Activated B cell treated with CpG ODN at 0.5 μM for 24 hours (primary cell): Measurements from ENCODE around the gene CTNNA2. TPM values are rescaled to one million over a fixed set of nuclear protein-coding genes. Genes with fewer than 3 reads are reported as not detected.

Experiments
- ATAC-seq: fragments of 200-7000 bp; cut with Tn5 transposase; one replicate; pipeline ENCODE4 v1.10.0; 2021; ENCODE audit warnings: low read depth, mild to moderate bottlenecking, moderate library complexity
- CTCF ChIA-PET: fragments of 350-600 bp; sonication (Branson Sonifier 250); formaldehyde crosslinking; loops from one replicate; lab custom pipeline; 2021; ENCODE audit warnings: antibody characterized with exemption; lab: Charles Lee
- POLR2A ChIA-PET: fragments of 350-600 bp; sonication (Branson Sonifier 250); formaldehyde crosslinking; loops from one replicate; lab custom pipeline; 2021; ENCODE audit warnings: antibody characterized with exemption; lab: Charles Lee
- DNase-seq: peaks from one replicate; pipeline ENCODE4 v3.0.0; 2022
- H3K27ac Mint-ChIP-seq: one replicate; pipeline ENCODE4 v1.8.0; 2020; ENCODE audit warnings: mixed read lengths
- H3K27me3 Mint-ChIP-seq: one replicate; pipeline ENCODE4 v1.8.0; 2021; ENCODE audit warnings: mixed read lengths
- H3K36me3 Mint-ChIP-seq: one replicate; pipeline ENCODE4 v1.8.0; 2021; ENCODE audit warnings: low read depth, mixed read lengths
- H3K4me1 Mint-ChIP-seq: one replicate; pipeline ENCODE4 v1.8.0; 2021; ENCODE audit warnings: mixed read lengths
- H3K4me3 Mint-ChIP-seq: one replicate; pipeline ENCODE4 v1.8.0; 2020; ENCODE audit warnings: mild to moderate bottlenecking, mixed read lengths
- H3K9me3 Mint-ChIP-seq: one replicate; pipeline ENCODE4 v1.8.0; 2020; ENCODE audit warnings: mixed read lengths
- CTCF ChIP-seq: fragments of 200-600 bp; IDR thresholded peaks from one replicate; pipeline ENCODE4 v1.8.0; 2022; ENCODE audit warnings: antibody characterized with exemption, mild to moderate bottlenecking
- intact Hi-C: fragments of 100-400 bp; cut with micrococcal nuclease; formaldehyde crosslinking; loops from one replicate; pipeline ENCODE4 v1.15.1; 2024
- total RNA-seq: library from RNA; stranded (reverse); gene quantifications from 2 replicates; pipeline ENCODE4 v1.2.3, GENCODE V29; 2022

Gene CTNNA2
- total RNA-seq, 1 donor from 2014 or later, result not detected

- Mint-ChIP-seq H3K9me3 (no peaks in the 10 kb centered on the region), H3K4me1 (no peaks in the 10 kb centered on the region), H3K36me3 (no peaks in the 10 kb centered on the region), H3K27ac (no peak overlapping the region), H3K27me3 (no peaks in the 10 kb centered on the region), H3K4me3 (no peak overlapping the region)
- intact Hi-C loops, result no loop called here
- ChIA-PET POLR2A (no interaction called here), CTCF (no interaction called here)
- TF ChIP-seq CTCF, result no peak
- DNase-seq, result no peak
- no peak for ATAC-seq
Measured at GRCh38 chr2:79984476-79984875, 471.6 kb downstream of the CTNNA2 start.

- no peak overlapping the region for H3K27ac Mint-ChIP-seq
- POLR2A ChIA-PET, result no interaction called here
- H3K9me3 Mint-ChIP-seq, result no peaks in the 10 kb centered on the region
- intact Hi-C loops, result no loop called here
- no peaks in the 10 kb centered on the region for H3K27me3 Mint-ChIP-seq
- CTCF ChIA-PET, result no interaction called here
- DNase-seq, result no peak
- no peaks in the 10 kb centered on the region for H3K4me1 Mint-ChIP-seq
- no peaks in the 10 kb centered on the region for H3K36me3 Mint-ChIP-seq
- TF ChIP-seq CTCF, result no peak
- no peak overlapping the region for H3K4me3 Mint-ChIP-seq
- no peak for ATAC-seq
Measured at GRCh38 chr2:79985145-79985544, 472.3 kb downstream of the CTNNA2 start.

- Mint-ChIP-seq H3K9me3 (no peaks in the 10 kb centered on the region), H3K36me3 (no peaks in the 10 kb centered on the region), H3K27me3 (no peaks in the 10 kb centered on the region), H3K4me3 (no peak overlapping the region), H3K27ac (no peak overlapping the region), H3K4me1 (no peaks in the 10 kb centered on the region)
- CTCF ChIA-PET, result no interaction called here
- intact Hi-C loops, result no loop called here
- no peak for TF ChIP-seq CTCF
- POLR2A ChIA-PET, result no interaction called here
- ATAC-seq (no peak), DNase-seq (no peak)
Measured at GRCh38 chr2:79985571-79985970, 472.7 kb downstream of the CTNNA2 start.

- H3K4me1 Mint-ChIP-seq, result no peaks in the 10 kb centered on the region
- POLR2A ChIA-PET, result no interaction called here
- H3K9me3 Mint-ChIP-seq, result no peaks in the 10 kb centered on the region
- ATAC-seq (no peak), DNase-seq (no peak)
- CTCF ChIA-PET, result no interaction called here
- H3K4me3 Mint-ChIP-seq, result no peak overlapping the region
- no peaks in the 10 kb centered on the region for H3K36me3 Mint-ChIP-seq
- intact Hi-C loops, result no loop called here
- TF ChIP-seq CTCF, result no peak
- H3K27ac Mint-ChIP-seq, result no peak overlapping the region
- no peaks in the 10 kb centered on the region for H3K27me3 Mint-ChIP-seq
Measured at GRCh38 chr2:79993144-79993543, 480.3 kb downstream of the CTNNA2 start.

- DNase-seq (no peak), ATAC-seq (no peak)
- ChIA-PET CTCF (no interaction called here), POLR2A (no interaction called here)
- no peak overlapping the region for H3K27ac Mint-ChIP-seq
- no peaks in the 10 kb centered on the region for H3K36me3 Mint-ChIP-seq
- no peaks in the 10 kb centered on the region for H3K27me3 Mint-ChIP-seq
- TF ChIP-seq CTCF, result no peak
- intact Hi-C loops, result no loop called here
- no peaks in the 10 kb centered on the region for H3K9me3 Mint-ChIP-seq
- no peak overlapping the region for H3K4me3 Mint-ChIP-seq
- H3K4me1 Mint-ChIP-seq, result no peaks in the 10 kb centered on the region
Measured at GRCh38 chr2:79994161-79994560, 481.3 kb downstream of the CTNNA2 start.
